Measurements from ENCODE around the gene CLDN17.

The CLDN17 gene

GRCh38 chr21:30166171-30166570 lies 434 bp downstream of the CLDN17 start:
- TF ChIP-seq, protein P1, sequence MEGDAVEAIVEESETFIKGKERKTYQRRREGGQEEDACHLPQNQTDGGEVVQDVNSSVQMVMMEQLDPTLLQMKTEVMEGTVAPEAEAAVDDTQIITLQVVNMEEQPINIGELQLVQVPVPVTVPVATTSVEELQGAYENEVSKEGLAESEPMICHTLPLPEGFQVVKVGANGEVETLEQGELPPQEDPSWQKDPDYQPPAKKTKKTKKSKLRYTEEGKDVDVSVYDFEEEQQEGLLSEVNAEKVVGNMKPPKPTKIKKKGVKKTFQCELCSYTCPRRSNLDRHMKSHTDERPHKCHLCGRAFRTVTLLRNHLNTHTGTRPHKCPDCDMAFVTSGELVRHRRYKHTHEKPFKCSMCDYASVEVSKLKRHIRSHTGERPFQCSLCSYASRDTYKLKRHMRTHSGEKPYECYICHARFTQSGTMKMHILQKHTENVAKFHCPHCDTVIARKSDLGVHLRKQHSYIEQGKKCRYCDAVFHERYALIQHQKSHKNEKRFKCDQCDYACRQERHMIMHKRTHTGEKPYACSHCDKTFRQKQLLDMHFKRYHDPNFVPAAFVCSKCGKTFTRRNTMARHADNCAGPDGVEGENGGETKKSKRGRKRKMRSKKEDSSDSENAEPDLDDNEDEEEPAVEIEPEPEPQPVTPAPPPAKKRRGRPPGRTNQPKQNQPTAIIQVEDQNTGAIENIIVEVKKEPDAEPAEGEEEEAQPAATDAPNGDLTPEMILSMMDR (IDR thresholded peaks at IDR 0.05; ENCODE audit: borderline replicate concordance, insufficient read depth, low read depth, low read length) = no peak
- H3K4me3 ChIP-seq (ENCODE audit: low read depth, low read length) = no peak overlapping the region

- no peak overlapping the region for H3K4me3 ChIP-seq (ENCODE audit: low read depth, low read length)
- TF ChIP-seq, protein P1 (IDR thresholded peaks at IDR 0.05; ENCODE audit: borderline replicate concordance, insufficient read depth, low read depth, low read length) = no peak
Measured at GRCh38 chr21:30164796-30165195, 1.8 kb downstream of the CLDN17 start.

GRCh38 chr21:30153697-30154340 lies 12.8 kb downstream of the CLDN17 start:
- TF ChIP-seq, protein P1 (IDR thresholded peaks at IDR 0.05; ENCODE audit: borderline replicate concordance, insufficient read depth, low read depth, low read length) = no peak
- H3K4me3 ChIP-seq (ENCODE audit: low read depth, low read length) = no peak overlapping the region

- no peak overlapping the region for H3K4me3 ChIP-seq (ENCODE audit: low read depth, low read length)
- TF ChIP-seq, protein P1 (IDR thresholded peaks at IDR 0.05; ENCODE audit: borderline replicate concordance, insufficient read depth, low read depth, low read length) = no peak
Measured at GRCh38 chr21:30152792-30153191, 13.8 kb downstream of the CLDN17 start.

DNA sequence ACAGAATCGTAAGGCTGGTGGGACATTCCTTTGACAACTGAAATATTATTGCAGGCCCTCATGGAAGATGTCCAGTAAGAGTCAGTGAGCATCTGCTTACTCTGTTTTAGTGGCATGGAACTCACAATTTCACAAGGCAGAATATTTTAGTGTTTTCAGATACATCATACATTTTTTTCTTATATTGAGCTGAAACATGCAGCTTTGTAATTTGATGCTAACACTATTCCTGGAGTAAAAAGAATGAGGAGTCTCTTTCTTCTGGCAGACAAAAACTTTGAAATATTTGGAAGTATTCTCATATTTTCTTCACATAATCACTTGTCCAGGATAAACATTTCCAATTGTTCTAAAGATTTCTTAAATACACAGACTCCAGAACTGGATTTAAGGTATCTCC lies 17.7 kb downstream of the CLDN17 start:
- TF ChIP-seq, protein P1 (IDR thresholded peaks at IDR 0.05; ENCODE audit: borderline replicate concordance, insufficient read depth, low read depth, low read length) = no peak

GRCh38 chr21:30146558-30147282 lies 19.9 kb downstream of the CLDN17 start:
- TF ChIP-seq, protein P1 (IDR thresholded peaks at IDR 0.05; ENCODE audit: borderline replicate concordance, insufficient read depth, low read depth, low read length) = no peak
- H3K4me3 ChIP-seq (ENCODE audit: low read depth, low read length) = no peak overlapping the region

More for the DNA sequence above, 17.7 kb downstream of the CLDN17 start:
- H3K4me3 ChIP-seq (ENCODE audit: low read depth, low read length) = no peak overlapping the region

- TF ChIP-seq, protein P1 (IDR thresholded peaks at IDR 0.05; ENCODE audit: borderline replicate concordance, insufficient read depth, low read depth, low read length) = no peak
- H3K4me3 ChIP-seq (ENCODE audit: low read depth, low read length) = no peak overlapping the region
Measured at GRCh38 chr21:30138483-30138882, 28.1 kb downstream of the CLDN17 start.
